HEK293 (cell line): ENCODE measurements around the gene NLGN1.

Experiments used
- KLF16 ChIP-seq: fragments of 450-650 bp; formaldehyde crosslinking; IDR thresholded peaks from 2 replicates; pipeline ENCODE4 v1.5.1; 2017; ENCODE audit warnings: missing biosample characterization, missing genetic modification characterization
- PRDM1 ChIP-seq: fragments of 450-650 bp; formaldehyde crosslinking; IDR thresholded peaks from 2 replicates; pipeline ENCODE4; 2016; ENCODE audit warnings: missing biosample characterization, missing genetic modification characterization
- SP3 ChIP-seq: fragments of 450-650 bp; formaldehyde crosslinking; IDR thresholded peaks from 2 replicates; pipeline ENCODE4 v1.5.1; 2016; ENCODE audit warnings: missing biosample characterization, missing genetic modification characterization
- ZNF37A ChIP-seq: fragments of 450-650 bp; IDR thresholded peaks from 2 replicates; pipeline ENCODE4 v1.5.1; 2018; ENCODE audit warnings: missing biosample characterization, missing genetic modification characterization
- TF ChIP-seq, protein P1 (sequence below): fragments of 450-650 bp; formaldehyde crosslinking; IDR thresholded peaks from 2 replicates; pipeline ENCODE4 v1.5.1; 2016; ENCODE audit warnings: missing biosample characterization, missing genetic modification characterization

DNA sequence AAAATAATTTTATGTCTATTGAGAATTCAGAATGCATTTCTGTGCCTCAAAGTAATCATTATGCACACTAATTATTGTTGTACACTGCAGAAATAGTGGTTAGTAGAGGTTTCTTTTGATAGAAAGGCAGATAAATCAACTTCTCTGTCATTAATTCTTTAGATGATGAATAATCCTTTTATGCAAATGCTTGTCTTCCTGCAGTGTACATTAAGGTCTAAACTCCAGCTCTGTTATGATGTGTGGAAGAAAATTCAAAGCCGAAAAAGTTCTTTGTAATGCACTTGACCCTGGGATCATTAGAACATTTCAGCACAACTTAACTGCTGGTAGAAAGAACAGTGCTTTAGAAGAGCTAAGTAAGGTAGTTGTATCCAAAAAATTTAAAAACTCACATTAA, 353.0 kb downstream of the NLGN1 start:
- TF ChIP-seq ZNF37A (tag by site-specific recombination), result no peak
- TF ChIP-seq, protein P1, sequence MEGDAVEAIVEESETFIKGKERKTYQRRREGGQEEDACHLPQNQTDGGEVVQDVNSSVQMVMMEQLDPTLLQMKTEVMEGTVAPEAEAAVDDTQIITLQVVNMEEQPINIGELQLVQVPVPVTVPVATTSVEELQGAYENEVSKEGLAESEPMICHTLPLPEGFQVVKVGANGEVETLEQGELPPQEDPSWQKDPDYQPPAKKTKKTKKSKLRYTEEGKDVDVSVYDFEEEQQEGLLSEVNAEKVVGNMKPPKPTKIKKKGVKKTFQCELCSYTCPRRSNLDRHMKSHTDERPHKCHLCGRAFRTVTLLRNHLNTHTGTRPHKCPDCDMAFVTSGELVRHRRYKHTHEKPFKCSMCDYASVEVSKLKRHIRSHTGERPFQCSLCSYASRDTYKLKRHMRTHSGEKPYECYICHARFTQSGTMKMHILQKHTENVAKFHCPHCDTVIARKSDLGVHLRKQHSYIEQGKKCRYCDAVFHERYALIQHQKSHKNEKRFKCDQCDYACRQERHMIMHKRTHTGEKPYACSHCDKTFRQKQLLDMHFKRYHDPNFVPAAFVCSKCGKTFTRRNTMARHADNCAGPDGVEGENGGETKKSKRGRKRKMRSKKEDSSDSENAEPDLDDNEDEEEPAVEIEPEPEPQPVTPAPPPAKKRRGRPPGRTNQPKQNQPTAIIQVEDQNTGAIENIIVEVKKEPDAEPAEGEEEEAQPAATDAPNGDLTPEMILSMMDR (tag by site-specific recombination), result no peak
- no peak for TF ChIP-seq PRDM1 (tag by site-specific recombination)
- TF ChIP-seq KLF16, result no peak
- TF ChIP-seq SP3, result no peak
